Stimulated activated naive CD8-positive, alpha-beta T cell treated with anti-CD3 and anti-CD28 coated beads, Interleukin-15, Interleukin-2, amounts not matched to agents 100 ng/mL and 50 ng/mL, for 24 hours (primary cell): ENCODE measurements around the gene HMOX1.
A peak's percentile ranks its signal among the peaks of the same experiment; 100 is the strongest.
"Not testable (repeated sequence)": the region's sequence is repeated elsewhere in the genome, so short reads cannot be mapped to it uniquely, and the experiment has no call there.

ENCODE experiments used
- H3K27ac Mint-ChIP-seq: one replicate; pipeline ENCODE4 v1.8.0; 2021; ENCODE audit warnings: mild to moderate bottlenecking, mixed read lengths
- H3K27me3 Mint-ChIP-seq: one replicate; pipeline ENCODE4 v1.8.0; 2021; ENCODE audit warnings: mixed read lengths
- H3K36me3 Mint-ChIP-seq: one replicate; pipeline ENCODE4 v1.8.0; 2021; ENCODE audit warnings: low read depth, mixed read lengths
- H3K4me1 Mint-ChIP-seq: one replicate; pipeline ENCODE4 v1.8.0; 2021; ENCODE audit warnings: low read depth, mixed read lengths
- H3K4me3 Mint-ChIP-seq: one replicate; pipeline ENCODE4 v1.8.0; 2021; ENCODE audit warnings: mild to moderate bottlenecking, mixed read lengths
- H3K9me3 Mint-ChIP-seq: one replicate; pipeline ENCODE4 v1.8.0; 2021; ENCODE audit warnings: mixed read lengths

Gene HMOX1

DNA sequence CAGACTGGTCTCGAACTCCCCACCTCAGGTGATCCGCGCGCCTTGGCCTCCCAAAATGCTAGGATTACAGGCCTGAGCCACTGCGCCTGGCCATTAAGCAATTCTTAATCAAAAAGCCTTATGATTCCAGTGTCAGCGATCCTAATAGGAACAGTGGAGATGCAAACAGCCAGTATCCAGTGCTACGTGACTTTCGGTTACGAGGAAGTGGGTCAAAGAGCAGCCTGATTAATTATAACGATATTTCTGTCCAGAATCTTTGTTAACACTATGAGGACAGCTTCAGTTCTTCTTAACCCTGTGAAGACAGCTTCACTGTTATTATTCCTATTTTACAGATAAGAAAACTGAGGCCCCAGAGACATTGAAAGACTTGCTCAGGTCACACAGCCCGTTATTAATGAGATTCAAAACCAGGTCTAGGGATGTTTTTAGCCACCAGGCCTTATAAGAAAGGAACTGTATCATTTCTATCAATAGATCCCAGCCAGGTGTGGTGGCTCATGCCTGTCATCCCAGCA, 17.3 kb upstream of the HMOX1 start:
- no peak overlapping the region for H3K27ac Mint-ChIP-seq
- no peaks in the 10 kb centered on the region for H3K9me3 Mint-ChIP-seq
- H3K36me3 Mint-ChIP-seq, result no peaks in the 10 kb centered on the region
- peaks cover 12% of the 10 kb centered on the region for H3K27me3 Mint-ChIP-seq
- peaks cover 3% of the 10 kb centered on the region for H3K4me1 Mint-ChIP-seq
- no peak overlapping the region for H3K4me3 Mint-ChIP-seq

DNA sequence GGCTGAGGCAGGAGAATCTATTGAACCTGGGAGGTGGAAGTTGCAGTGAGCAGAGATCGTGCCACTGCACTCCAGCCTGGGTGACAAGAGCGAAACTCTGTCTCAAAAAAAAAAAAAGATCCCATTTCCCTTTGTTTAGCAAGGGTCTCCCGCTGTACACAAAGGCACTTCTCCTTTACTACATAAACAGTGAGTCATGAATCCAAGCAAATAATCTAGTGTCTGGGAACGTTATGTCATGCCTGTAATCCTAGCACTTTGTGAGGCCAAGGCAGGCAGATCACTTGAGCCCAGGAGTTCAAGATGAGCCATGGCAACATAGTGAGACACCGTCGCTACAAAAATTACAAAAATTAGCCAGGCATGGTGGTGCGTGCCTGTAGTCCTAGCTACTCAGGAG, 16.7 kb upstream of the HMOX1 start:
- not testable (repeated sequence) for H3K36me3 Mint-ChIP-seq, H3K4me3 Mint-ChIP-seq, H3K9me3 Mint-ChIP-seq, H3K4me1 Mint-ChIP-seq, H3K27ac Mint-ChIP-seq
- H3K27me3 Mint-ChIP-seq, result peaks cover 14% of the 10 kb centered on the region

DNA sequence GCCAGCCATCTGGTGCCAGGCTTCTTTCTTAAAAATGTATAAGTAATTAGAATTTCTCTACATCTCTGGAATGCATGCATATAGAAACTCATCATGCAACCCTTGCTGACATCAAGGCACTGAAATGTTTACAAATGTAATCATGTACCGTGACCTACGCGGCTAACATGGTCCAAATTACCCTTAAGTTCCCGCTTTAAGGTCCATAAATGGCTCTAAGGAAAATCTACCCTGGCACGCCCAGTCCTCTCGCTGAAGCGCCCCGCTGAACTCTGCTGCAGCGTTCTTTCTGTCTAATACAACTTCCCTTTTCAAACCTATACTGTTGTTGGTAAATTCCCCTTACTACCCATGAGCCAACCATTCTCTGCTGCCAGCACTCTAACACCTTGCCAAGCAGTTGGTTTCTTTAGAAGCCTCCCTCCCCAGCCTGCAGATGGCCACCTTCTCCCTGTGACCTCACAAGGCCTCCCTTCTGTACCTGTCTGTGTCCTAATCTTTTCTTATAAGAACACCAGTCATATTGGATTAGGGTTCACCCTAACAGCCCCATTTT, 13.5 kb upstream of the HMOX1 start:
- Mint-ChIP-seq H3K4me1 (peaks cover 17% of the 10 kb centered on the region), H3K27me3 (peaks cover 19% of the 10 kb centered on the region), H3K36me3 (no peaks in the 10 kb centered on the region), H3K4me3 (no peak overlapping the region), H3K27ac (no peak overlapping the region), H3K9me3 (no peaks in the 10 kb centered on the region)

DNA sequence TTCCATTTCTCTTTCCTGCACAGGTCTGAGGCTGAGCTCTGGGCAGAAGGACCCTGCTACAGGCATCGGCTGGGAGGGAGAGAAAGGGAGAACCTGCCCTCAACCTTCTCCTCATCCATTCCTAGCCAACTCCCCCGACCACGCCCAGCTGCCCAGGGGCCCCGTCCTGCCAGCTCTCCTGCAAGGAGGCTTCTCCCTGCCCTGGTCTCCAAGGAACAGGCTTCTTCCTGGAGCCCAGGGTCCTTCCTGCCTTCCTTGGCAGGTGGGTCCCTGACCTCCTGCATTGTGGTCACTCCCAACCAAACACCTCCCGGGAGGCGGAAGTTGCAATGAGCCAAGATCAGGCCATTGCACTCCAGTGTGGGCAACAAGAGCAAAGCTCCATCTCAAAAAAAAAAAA, 12.5 kb upstream of the HMOX1 start:
- peaks cover 19% of the 10 kb centered on the region for H3K27me3 Mint-ChIP-seq
- H3K27ac Mint-ChIP-seq, result no peak overlapping the region
- no peaks in the 10 kb centered on the region for H3K9me3 Mint-ChIP-seq
- H3K36me3 Mint-ChIP-seq, result no peaks in the 10 kb centered on the region
- H3K4me1 Mint-ChIP-seq, result peaks cover 17% of the 10 kb centered on the region
- no peak overlapping the region for H3K4me3 Mint-ChIP-seq

DNA sequence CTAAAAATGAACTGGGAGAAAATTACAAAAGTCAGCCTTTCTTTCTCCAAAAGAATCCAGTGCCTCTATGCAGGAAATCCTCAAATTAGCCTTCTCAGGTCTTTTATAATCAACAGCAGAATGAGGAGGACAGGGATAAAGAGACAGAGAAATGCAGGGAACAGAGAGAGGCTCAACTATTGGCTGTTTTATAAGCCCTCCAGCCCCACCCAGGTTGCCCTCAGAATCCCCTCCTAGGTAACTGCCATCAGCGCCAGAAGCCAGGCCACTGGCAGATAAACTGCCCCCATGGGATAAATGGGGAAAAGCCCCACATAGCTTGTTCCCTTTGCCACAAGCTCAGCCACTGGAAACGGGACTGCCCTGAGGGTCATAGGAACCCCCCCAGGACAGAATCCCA, 10.9 kb upstream of the HMOX1 start:
- H3K27ac Mint-ChIP-seq, result no peak overlapping the region
- peaks cover 17% of the 10 kb centered on the region for H3K4me1 Mint-ChIP-seq
- H3K27me3 Mint-ChIP-seq, result peaks cover 19% of the 10 kb centered on the region
- no peaks in the 10 kb centered on the region for H3K9me3 Mint-ChIP-seq
- H3K4me3 Mint-ChIP-seq, result no peak overlapping the region
- no peaks in the 10 kb centered on the region for H3K36me3 Mint-ChIP-seq

DNA sequence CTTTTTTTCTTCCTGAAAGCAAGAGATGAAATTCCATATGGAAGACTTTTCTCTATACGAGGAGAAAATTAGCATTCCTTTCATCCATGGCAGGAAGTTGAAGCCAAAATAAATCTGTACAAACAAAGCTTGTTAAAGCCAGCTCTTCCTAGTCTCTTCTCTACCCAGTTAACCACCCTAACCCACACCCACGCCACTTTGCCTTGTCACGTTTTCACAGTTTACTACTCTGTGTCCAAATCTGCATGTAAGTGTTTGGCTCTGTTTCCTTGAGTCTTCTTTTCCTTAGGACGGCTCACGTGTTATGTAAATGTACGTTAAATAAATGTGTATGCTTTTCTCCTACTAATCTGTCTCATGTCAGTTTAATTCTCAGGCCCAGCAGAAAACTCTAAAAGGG, 7.1 kb upstream of the HMOX1 start:
- no peak overlapping the region for H3K4me3 Mint-ChIP-seq
- peaks cover 27% of the 10 kb centered on the region for H3K4me1 Mint-ChIP-seq
- peaks cover 6% of the 10 kb centered on the region for H3K27me3 Mint-ChIP-seq
- H3K36me3 Mint-ChIP-seq, result no peaks in the 10 kb centered on the region
- no peaks in the 10 kb centered on the region for H3K9me3 Mint-ChIP-seq
- no peak overlapping the region for H3K27ac Mint-ChIP-seq

DNA sequence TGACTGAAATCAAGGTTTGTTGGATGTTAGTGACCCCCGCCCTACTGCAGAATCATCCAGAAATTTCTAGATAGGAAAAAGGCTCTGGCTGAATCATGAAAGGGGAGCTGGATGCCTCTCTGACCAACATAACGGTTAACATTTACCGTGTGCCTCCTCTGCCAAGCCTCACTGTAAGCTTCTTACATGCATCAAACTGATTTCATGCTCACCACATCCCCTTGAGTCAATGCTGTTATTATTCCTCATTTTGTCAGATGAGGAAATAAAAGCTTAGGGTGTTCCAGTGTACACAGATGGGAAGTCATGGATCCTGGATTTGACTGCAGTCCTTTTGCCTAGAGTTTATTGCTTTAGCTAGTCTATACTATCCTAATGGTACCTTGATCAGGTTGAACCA, 5.9 kb upstream of the HMOX1 start:
- Mint-ChIP-seq H3K27me3 (peaks cover 4% of the 10 kb centered on the region), H3K9me3 (no peaks in the 10 kb centered on the region), H3K36me3 (no peaks in the 10 kb centered on the region), H3K4me1 (peaks cover 27% of the 10 kb centered on the region), H3K27ac (no peak overlapping the region), H3K4me3 (no peak overlapping the region)

DNA sequence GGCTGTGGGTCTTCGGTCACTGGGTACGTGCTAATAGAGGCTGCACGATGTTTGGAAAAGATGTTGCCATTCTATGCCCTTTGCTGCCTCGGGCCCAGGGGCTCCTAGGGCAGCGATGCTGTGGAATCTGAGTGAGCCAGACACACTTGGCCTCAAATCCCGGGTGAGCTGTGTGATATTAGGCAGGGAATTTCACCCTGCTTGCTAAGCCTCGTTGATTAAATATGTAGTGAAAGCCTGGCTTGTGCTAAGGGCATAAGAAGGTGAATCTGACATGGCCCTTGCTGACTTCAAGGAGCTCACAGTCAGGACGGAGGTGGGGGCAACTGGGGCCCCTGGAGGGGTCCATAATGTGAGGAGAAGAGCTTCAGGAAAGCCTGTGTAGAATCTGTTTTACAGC, 5.4 kb upstream of the HMOX1 start:
- H3K27me3 Mint-ChIP-seq, result peaks cover 8% of the 10 kb centered on the region
- H3K9me3 Mint-ChIP-seq, result no peaks in the 10 kb centered on the region
- no peak overlapping the region for H3K4me3 Mint-ChIP-seq
- no peaks in the 10 kb centered on the region for H3K36me3 Mint-ChIP-seq
- peaks cover 30% of the 10 kb centered on the region for H3K4me1 Mint-ChIP-seq
- peak overlapping the region; percentile 12 for H3K27ac Mint-ChIP-seq

DNA sequence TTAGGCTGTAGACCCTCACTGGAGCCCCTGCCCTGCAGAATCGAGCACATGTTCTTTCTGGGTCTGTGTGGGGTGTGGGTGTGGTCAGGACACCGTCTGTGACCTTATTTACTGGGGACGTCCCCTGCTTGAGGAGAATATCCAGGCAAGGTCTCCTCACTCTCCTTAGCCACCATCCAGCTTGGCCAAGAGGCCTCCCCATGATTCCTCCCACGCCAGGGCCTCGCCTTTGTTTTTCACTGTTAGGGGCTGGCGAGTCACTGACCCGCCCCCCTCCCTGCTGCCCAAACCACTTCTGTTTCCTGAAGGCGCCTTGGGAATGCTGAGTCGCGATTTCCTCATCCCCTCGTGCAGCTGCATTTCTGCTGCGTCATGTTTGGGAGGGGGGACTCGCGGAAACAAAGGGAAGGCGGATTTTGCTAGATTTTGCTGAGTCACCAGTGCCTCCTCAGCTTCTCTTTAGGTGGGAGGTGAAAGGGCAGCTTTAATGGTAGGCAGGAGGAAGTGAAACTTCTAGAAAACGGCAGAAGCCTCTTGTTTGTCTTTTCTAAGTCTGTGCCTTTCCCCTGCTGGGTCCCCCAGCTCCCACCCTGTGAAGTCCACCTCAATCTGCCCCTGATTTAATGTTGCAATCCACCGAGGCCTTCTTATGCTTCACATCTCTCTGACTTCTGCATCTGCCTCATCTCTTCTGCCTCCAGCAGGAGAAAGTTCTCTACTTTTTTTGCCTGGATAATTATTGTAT, 4.0 kb upstream of the HMOX1 start:
- Mint-ChIP-seq H3K27ac (peak overlapping the region; percentile 91), H3K27me3 (peaks cover 13% of the 10 kb centered on the region), H3K9me3 (no peaks in the 10 kb centered on the region), H3K4me3 (no peak overlapping the region), H3K36me3 (no peaks in the 10 kb centered on the region), H3K4me1 (peaks cover 30% of the 10 kb centered on the region)

DNA sequence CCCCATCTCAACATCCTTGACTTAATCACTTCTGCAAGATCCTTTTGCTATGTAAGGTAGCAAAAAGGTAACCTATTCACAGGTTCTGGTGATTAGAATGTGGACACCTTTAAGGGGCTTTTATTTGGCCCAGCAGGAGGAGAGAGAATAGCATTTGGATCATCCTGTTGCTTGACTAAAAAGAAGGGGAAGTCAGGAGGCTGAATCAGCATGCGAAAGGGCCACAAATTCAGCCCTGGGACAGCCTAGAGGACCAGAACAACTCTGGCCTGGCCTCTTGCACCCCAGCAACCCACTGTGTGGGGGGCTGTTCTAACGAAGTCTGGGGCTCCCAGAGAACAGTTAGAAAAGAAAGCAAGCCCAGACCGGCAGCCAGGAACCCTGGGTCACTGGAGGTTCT, 3.2 kb upstream of the HMOX1 start:
- Mint-ChIP-seq H3K4me1 (peaks cover 26% of the 10 kb centered on the region), H3K27ac (no peak overlapping the region), H3K36me3 (no peaks in the 10 kb centered on the region), H3K27me3 (peaks cover 17% of the 10 kb centered on the region), H3K4me3 (peak overlapping the region; percentile 6), H3K9me3 (no peaks in the 10 kb centered on the region)

DNA sequence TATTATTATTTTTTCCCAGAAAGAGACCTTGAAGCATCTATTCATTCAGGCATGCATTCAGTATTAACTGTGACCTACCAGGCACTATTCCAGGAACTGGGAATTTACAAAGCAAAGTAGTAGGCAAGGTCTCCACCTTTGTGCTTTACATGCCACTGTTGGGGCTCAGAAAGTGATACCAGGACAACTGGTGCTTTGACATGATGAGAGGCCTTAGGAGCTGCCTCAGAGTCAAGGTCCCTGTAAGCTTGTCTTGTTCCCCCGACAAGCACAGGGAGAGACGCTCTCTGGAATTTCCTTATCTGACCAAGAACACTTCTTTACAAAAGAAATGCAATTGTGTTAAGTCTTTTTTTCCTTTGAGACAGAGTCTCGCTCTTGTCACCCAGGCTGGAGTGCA, 2.3 kb upstream of the HMOX1 start:
- Mint-ChIP-seq H3K27ac (no peak overlapping the region), H3K4me1 (peaks cover 26% of the 10 kb centered on the region), H3K4me3 (no peak overlapping the region), H3K9me3 (no peaks in the 10 kb centered on the region), H3K36me3 (no peaks in the 10 kb centered on the region), H3K27me3 (peaks cover 23% of the 10 kb centered on the region)

DNA sequence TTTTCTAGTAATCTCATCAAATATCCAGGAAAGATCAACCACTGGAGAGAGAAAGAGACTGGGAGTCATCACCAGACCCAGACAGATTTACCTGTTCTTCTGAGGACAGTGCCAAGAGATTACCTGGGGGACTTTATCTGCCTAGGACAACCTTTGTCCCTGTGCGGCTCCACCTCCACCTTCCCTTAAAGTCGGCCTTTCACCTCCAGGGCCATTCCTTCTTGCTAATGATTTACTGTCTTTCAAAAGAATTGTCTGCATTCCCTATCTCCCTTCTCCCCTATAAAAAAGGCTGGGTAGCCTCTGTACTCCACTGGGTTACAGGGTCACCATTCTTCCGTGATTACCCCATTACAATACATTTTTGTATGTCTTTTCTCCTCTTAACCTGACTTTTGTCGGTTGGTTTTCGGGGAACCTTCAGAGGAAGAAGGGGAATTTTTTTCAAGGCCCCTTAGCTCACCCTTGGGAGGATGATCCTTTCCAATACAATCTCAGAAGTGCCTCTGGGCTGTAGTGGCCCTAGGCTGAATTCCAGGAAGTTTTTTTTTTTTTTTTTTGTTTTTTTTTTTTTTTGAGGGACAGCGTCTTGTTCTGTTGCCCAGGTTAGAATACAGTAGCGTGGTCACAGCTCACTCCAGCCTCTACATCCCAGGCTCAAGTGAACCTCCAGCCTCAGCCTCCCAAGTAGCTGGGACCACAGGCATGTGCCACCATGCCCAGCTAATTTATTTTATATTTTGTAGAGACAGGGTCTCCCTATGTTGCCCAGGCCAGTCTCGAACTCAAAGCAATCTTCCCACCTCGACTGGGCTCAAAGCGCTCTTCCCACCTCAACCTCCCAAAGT, 1.5 kb upstream of the HMOX1 start:
- H3K4me1 Mint-ChIP-seq, result peaks cover 26% of the 10 kb centered on the region
- no peak overlapping the region for H3K27ac Mint-ChIP-seq
- H3K9me3 Mint-ChIP-seq, result no peaks in the 10 kb centered on the region
- H3K36me3 Mint-ChIP-seq, result no peaks in the 10 kb centered on the region
- H3K4me3 Mint-ChIP-seq, result no peak overlapping the region
- peaks cover 24% of the 10 kb centered on the region for H3K27me3 Mint-ChIP-seq

DNA sequence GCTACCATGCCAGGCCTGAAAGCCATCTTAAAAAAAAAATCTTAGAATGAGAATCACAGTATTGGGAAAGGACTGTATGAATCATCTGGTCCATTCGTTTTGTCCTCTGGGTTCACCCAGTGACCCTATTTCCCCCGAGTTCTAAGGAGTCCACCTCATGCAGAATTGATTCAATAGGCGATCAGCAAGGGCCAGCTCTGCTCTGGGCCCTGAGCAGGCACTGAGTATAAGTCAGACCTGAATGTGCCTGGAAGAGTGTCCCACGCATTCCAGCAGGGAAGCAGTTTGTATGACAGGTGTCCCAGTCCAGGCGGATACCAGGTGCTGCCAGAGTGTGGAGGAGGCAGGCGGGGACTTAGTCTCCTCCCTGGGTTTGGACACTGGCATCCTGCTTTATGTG, 883 bp upstream of the HMOX1 start:
- Mint-ChIP-seq H3K36me3 (no peaks in the 10 kb centered on the region), H3K4me1 (peaks cover 26% of the 10 kb centered on the region), H3K27me3 (peaks cover 24% of the 10 kb centered on the region), H3K4me3 (no peak overlapping the region), H3K27ac (no peak overlapping the region), H3K9me3 (no peaks in the 10 kb centered on the region)

DNA sequence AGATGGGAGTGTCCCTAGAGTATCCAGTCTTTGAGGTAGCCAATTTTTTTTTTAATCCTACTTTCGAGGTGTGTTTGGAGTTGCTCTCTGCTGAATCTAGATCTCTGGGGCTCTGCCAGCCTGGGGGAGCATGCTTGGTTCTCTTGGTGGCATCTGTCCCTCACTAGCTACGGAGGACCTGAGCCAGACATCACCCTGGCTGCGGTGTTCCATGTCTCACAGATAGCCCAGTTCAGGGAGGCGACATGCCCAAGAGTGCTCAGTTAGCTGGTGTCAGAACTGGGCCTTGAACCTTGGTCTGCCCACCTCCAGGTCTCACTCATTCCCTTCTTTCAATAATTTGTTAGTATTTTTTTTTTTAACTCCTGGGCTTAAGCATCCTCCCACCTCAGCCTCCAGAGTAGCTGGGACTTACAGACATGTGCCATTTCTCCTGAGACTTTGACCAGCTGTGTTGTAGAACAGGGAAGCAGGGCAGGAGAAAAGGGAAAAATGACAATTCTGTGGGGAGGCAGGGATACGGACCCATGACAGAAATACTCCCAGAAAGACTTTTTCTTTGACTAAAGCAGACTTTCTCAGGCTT, 621 bp downstream of the HMOX1 start:
- Mint-ChIP-seq H3K9me3 (no peaks in the 10 kb centered on the region), H3K36me3 (no peaks in the 10 kb centered on the region), H3K27me3 (peaks cover 24% of the 10 kb centered on the region), H3K4me3 (peak overlapping the region; percentile 62), H3K4me1 (peaks cover 24% of the 10 kb centered on the region), H3K27ac (peak overlapping the region; percentile 58)

DNA sequence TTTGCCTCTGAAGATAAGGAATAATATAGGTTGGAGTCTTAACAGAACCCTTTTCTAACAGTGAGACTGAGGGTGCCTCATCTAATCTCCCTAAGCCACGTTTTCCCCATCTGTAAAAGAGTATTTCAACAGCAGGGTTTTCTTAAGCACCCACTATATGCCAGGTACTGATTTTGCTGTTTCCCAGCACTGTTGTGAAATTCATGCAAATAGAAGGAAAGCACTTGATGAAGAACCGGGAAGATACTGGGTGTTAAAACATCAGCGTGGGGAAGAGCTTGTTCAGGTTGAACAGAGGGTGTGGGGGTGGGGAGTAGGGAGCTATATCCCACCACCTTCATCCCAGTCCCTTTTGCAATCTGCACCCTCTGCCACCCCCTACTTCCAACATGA, 2.8 kb downstream of the HMOX1 start:
- Mint-ChIP-seq H3K27me3 (peaks cover 24% of the 10 kb centered on the region), H3K9me3 (no peaks in the 10 kb centered on the region), H3K4me1 (peaks cover 12% of the 10 kb centered on the region), H3K36me3 (no peaks in the 10 kb centered on the region), H3K27ac (no peak overlapping the region), H3K4me3 (no peak overlapping the region)
